Measurements from ENCODE around the gene SLC25A19. TPM values are rescaled to one million over a fixed set of nuclear protein-coding genes. Genes with fewer than 3 reads are reported as not detected.

SLC25A19 gene
- total RNA-seq, 1 donor from 2014 or later, result 12.8 TPM

DNA sequence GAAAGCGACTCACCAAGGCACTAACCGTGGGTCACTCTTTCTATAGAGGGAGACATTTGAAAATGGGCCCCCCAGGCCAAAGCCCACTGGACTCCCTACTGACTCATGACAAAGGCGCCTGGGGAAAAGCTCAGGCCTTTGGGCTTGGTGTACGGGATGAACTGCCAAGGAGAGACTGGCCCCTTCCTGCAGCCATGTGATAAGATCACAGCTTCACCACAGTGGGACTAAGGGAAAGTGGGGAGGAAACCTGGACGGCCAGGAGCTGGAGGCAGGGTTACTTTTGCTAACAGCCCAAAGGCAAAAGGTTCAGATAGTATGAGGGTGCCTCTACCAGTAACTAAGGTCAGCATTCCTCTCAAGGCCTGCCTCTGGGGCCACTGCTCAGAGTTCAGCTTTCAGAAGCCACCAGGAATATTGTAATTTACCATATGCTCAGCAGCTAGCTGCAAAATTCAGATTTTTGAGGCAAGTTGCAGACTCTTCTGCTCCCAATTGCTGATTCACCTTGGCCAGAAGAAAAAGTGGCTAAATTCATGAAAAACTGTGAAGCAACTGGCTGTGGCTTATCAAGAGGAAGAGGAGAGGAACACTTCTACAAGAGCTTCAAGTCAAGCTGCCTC, 37.1 kb upstream of the SLC25A19 start:
- peaks cover 17% of the 10 kb centered on the region for H3K4me1 ChIP-seq (ENCODE audit: insufficient read depth, low read length)
- peak overlapping the region; percentile 37 for H3K4me2 ChIP-seq (ENCODE audit: low read length)
- H2AFZ ChIP-seq (ENCODE audit: low read depth, low read length), result no peak overlapping the region
- H3K27me3 Mint-ChIP-seq (ENCODE audit: low read depth, unreplicated experiment), result no peaks in the 10 kb centered on the region
- peaks cover 59% of the 10 kb centered on the region for H4K20me1 ChIP-seq (ENCODE audit: insufficient read depth, low read length)
- H3K36me3 Mint-ChIP-seq (ENCODE audit: low read depth, unreplicated experiment), result peaks cover 11% of the 10 kb centered on the region
- peaks cover 11% of the 10 kb centered on the region for H3K36me3 ChIP-seq (ENCODE audit: insufficient read depth, low read length)
- TF ChIP-seq EZH2 (IDR thresholded peaks at IDR 0.05; ENCODE audit: insufficient read depth, low read length), result no peak
- TF ChIP-seq, protein P1, sequence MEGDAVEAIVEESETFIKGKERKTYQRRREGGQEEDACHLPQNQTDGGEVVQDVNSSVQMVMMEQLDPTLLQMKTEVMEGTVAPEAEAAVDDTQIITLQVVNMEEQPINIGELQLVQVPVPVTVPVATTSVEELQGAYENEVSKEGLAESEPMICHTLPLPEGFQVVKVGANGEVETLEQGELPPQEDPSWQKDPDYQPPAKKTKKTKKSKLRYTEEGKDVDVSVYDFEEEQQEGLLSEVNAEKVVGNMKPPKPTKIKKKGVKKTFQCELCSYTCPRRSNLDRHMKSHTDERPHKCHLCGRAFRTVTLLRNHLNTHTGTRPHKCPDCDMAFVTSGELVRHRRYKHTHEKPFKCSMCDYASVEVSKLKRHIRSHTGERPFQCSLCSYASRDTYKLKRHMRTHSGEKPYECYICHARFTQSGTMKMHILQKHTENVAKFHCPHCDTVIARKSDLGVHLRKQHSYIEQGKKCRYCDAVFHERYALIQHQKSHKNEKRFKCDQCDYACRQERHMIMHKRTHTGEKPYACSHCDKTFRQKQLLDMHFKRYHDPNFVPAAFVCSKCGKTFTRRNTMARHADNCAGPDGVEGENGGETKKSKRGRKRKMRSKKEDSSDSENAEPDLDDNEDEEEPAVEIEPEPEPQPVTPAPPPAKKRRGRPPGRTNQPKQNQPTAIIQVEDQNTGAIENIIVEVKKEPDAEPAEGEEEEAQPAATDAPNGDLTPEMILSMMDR (IDR thresholded peaks at IDR 0.05; ENCODE audit: insufficient read depth, low read depth, low read length), result no peak
- no peak overlapping the region for H3K9ac ChIP-seq (ENCODE audit: low read length)
- peak; percentile 67 for DNase-seq (ENCODE audit: low read depth)
- H3K9me3 Mint-ChIP-seq (ENCODE audit: unreplicated experiment), result no peaks in the 10 kb centered on the region
- no peaks in the 10 kb centered on the region for H3K9me3 ChIP-seq (ENCODE audit: insufficient read depth, low read depth, low read length)
- peaks cover 37% of the 10 kb centered on the region for H3K79me2 ChIP-seq (ENCODE audit: insufficient read depth, low read length)
- H3K27me3 ChIP-seq (ENCODE audit: insufficient read depth, low read length), result no peaks in the 10 kb centered on the region
- H3K27ac ChIP-seq (ENCODE audit: low read depth, low read length), result peak overlapping the region; percentile 39
- FAIRE-seq, result no peak
- H3K27ac Mint-ChIP-seq (ENCODE audit: unreplicated experiment), result no peak overlapping the region
- H3K4me3 ChIP-seq (ENCODE audit: insufficient read depth, low read depth, low read length), result no peak overlapping the region
- no peak overlapping the region for H3K4me3 Mint-ChIP-seq (ENCODE audit: unreplicated experiment)
- peaks cover 17% of the 10 kb centered on the region for H3K4me1 Mint-ChIP-seq (ENCODE audit: low read depth, unreplicated experiment)

DNA sequence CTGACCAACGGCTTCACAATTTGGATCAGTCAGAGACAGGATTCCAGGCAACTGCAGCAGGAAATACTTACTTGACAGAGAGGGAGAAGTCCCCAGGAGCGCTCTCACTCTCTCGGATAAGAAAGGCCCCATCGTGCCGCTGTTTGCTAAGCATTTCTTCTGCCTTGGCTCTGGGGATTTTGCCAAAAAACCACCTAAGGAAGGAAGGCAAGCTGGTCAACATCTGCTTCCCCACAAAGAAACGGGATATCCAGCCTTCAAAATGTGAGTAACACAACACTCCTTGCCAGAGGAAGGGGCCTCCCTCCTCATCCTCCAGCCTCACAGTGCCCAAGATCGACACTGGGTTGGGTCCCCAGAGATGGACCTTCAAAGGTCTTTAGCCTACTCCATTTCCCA, 36.6 kb upstream of the SLC25A19 start:
- H3K4me1 ChIP-seq (ENCODE audit: insufficient read depth, low read length), result peaks cover 18% of the 10 kb centered on the region
- H4K20me1 ChIP-seq (ENCODE audit: insufficient read depth, low read length), result peaks cover 55% of the 10 kb centered on the region
- Mint-ChIP-seq H3K9me3 (ENCODE audit: unreplicated experiment) (no peaks in the 10 kb centered on the region), H3K27me3 (ENCODE audit: low read depth, unreplicated experiment) (no peaks in the 10 kb centered on the region), H3K4me1 (ENCODE audit: low read depth, unreplicated experiment) (peaks cover 17% of the 10 kb centered on the region), H3K36me3 (ENCODE audit: low read depth, unreplicated experiment) (peaks cover 11% of the 10 kb centered on the region), H3K4me3 (ENCODE audit: unreplicated experiment) (peak overlapping the region; percentile 27), H3K27ac (ENCODE audit: unreplicated experiment) (no peak overlapping the region)
- no peak for TF ChIP-seq EZH2 (IDR thresholded peaks at IDR 0.05; ENCODE audit: insufficient read depth, low read length)
- TF ChIP-seq, protein P1 (IDR thresholded peaks at IDR 0.05; ENCODE audit: insufficient read depth, low read depth, low read length), result no peak
- FAIRE-seq, result no peak
- H3K4me2 ChIP-seq (ENCODE audit: low read length), result peak overlapping the region; percentile 37
- no peaks in the 10 kb centered on the region for H3K27me3 ChIP-seq (ENCODE audit: insufficient read depth, low read length)
- H3K79me2 ChIP-seq (ENCODE audit: insufficient read depth, low read length), result peaks cover 32% of the 10 kb centered on the region
- no peak overlapping the region for H3K4me3 ChIP-seq (ENCODE audit: insufficient read depth, low read depth, low read length)
- H3K9me3 ChIP-seq (ENCODE audit: insufficient read depth, low read depth, low read length), result no peaks in the 10 kb centered on the region
- no peak overlapping the region for H2AFZ ChIP-seq (ENCODE audit: low read depth, low read length)
- H3K27ac ChIP-seq (ENCODE audit: low read depth, low read length), result no peak overlapping the region
- peak; percentile 75 for DNase-seq (ENCODE audit: low read depth)
- H3K9ac ChIP-seq (ENCODE audit: low read length), result no peak overlapping the region
- peaks cover 7% of the 10 kb centered on the region for H3K36me3 ChIP-seq (ENCODE audit: insufficient read depth, low read length)

DNA sequence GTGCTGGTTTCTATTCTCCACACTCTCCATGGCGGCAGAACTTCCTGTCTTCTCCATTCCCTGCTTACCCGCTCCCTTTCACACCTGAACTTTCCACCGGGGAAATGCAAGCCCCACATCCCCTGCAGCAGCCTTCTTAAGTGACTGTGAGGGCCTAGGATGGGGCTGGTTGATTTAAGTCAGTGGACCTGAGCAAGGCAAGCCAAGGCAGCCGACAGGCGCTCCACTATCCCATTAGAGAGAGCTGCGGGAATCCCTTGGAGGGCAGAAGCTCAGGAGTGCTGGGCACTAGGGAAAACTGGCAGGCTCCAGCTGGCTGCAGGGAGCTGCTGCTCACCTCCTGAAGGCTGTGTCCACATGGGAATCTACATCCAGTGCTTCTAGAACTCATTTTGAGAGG, 36.1 kb upstream of the SLC25A19 start:
- no peak for FAIRE-seq

More for the DNA sequence above, 36.1 kb upstream of the SLC25A19 start:
- Mint-ChIP-seq H3K27me3 (ENCODE audit: low read depth, unreplicated experiment) (no peaks in the 10 kb centered on the region), H3K9me3 (ENCODE audit: unreplicated experiment) (no peaks in the 10 kb centered on the region), H3K36me3 (ENCODE audit: low read depth, unreplicated experiment) (peaks cover 11% of the 10 kb centered on the region), H3K4me3 (ENCODE audit: unreplicated experiment) (no peak overlapping the region), H3K27ac (ENCODE audit: unreplicated experiment) (no peak overlapping the region), H3K4me1 (ENCODE audit: low read depth, unreplicated experiment) (peaks cover 22% of the 10 kb centered on the region)
- peaks cover 27% of the 10 kb centered on the region for H3K79me2 ChIP-seq (ENCODE audit: insufficient read depth, low read length)
- H4K20me1 ChIP-seq (ENCODE audit: insufficient read depth, low read length), result peaks cover 50% of the 10 kb centered on the region
- H3K36me3 ChIP-seq (ENCODE audit: insufficient read depth, low read length), result peaks cover 7% of the 10 kb centered on the region
- TF ChIP-seq, protein P1 (IDR thresholded peaks at IDR 0.05; ENCODE audit: insufficient read depth, low read depth, low read length), result no peak
- TF ChIP-seq EZH2 (IDR thresholded peaks at IDR 0.05; ENCODE audit: insufficient read depth, low read length), result no peak
- no peak overlapping the region for H3K4me2 ChIP-seq (ENCODE audit: low read length)
- DNase-seq (ENCODE audit: low read depth), result no peak
- no peak overlapping the region for H3K9ac ChIP-seq (ENCODE audit: low read length)
- no peak overlapping the region for H3K27ac ChIP-seq (ENCODE audit: low read depth, low read length)
- no peak overlapping the region for H2AFZ ChIP-seq (ENCODE audit: low read depth, low read length)
- H3K9me3 ChIP-seq (ENCODE audit: insufficient read depth, low read depth, low read length), result no peaks in the 10 kb centered on the region
- H3K4me1 ChIP-seq (ENCODE audit: insufficient read depth, low read length), result peaks cover 23% of the 10 kb centered on the region
- H3K4me3 ChIP-seq (ENCODE audit: insufficient read depth, low read depth, low read length), result no peak overlapping the region
- H3K27me3 ChIP-seq (ENCODE audit: insufficient read depth, low read length), result no peaks in the 10 kb centered on the region
